Natural killer cell (primary cell): ENCODE measurements around the gene CHORDC1. TPM values are rescaled to one million over a fixed set of nuclear protein-coding genes. Genes with fewer than 3 reads are reported as not detected.

ENCODE experiments used
- ATAC-seq, 3 donors: fragments of 150-1000 bp in 2 of 3; fragments of 200-7000 bp in 1 of 3; cut with Tn5 transposase; 1 replicate in 1 of 3; 2 replicates in 2 of 3; pipeline ENCODE4 v1.10.0; 2021; ENCODE audit warnings: mild to moderate bottlenecking in 2 of 3, moderate library complexity in 2 of 3
- DNase-seq, 2 donors: peaks; one replicate each; pipeline versions ENCODE4 v3.0.0 to v3.0.0-alpha.2; 2013 to 2021; ENCODE audit warnings: mixed read lengths in 1 of 2
- H3K27ac ChIP-seq: one replicate; pipeline ENCODE4 v1.5.1; 2013; ENCODE audit warnings: mild to moderate bottlenecking, low read length
- H3K27me3 ChIP-seq: one replicate; pipeline ENCODE4 v1.6.1; 2013; ENCODE audit warnings: low read length; ENCODE audit not compliant: control insufficient read depth, insufficient read depth
- H3K36me3 ChIP-seq: one replicate; pipeline ENCODE4 v1.6.1; 2013; ENCODE audit warnings: low read length; ENCODE audit not compliant: control insufficient read depth, insufficient read depth
- H3K4me1 ChIP-seq: one replicate; pipeline ENCODE4 v1.6.1; 2013; ENCODE audit warnings: low read length; ENCODE audit not compliant: control insufficient read depth, insufficient read depth
- H3K4me3 ChIP-seq: one replicate; pipeline ENCODE4 v1.5.1; 2013; ENCODE audit warnings: low read length
- H3K9me3 ChIP-seq: one replicate; pipeline ENCODE4 v1.6.1; 2013; ENCODE audit warnings: low read length; ENCODE audit not compliant: control insufficient read depth, insufficient read depth
- H3K27ac Mint-ChIP-seq, 2 donors: one replicate each; pipeline ENCODE4 v1.8.0; 2022; ENCODE audit warnings: mild to moderate bottlenecking in 2 of 2, mixed read lengths in 2 of 2, moderate library complexity in 1 of 2
- H3K27me3 Mint-ChIP-seq, 2 donors: one replicate each; pipeline ENCODE4 v1.8.0; 2022; ENCODE audit warnings: low read depth in 2 of 2, mixed read lengths in 2 of 2
- H3K36me3 Mint-ChIP-seq: one replicate; pipeline ENCODE4 v1.8.0; 2022; ENCODE audit warnings: mixed read lengths
- H3K4me1 Mint-ChIP-seq, 2 donors: one replicate each; pipeline ENCODE4 v1.8.0; 2022; ENCODE audit warnings: mixed read lengths in 2 of 2
- H3K4me3 Mint-ChIP-seq: one replicate; pipeline ENCODE4 v1.8.0; 2022; ENCODE audit warnings: mild to moderate bottlenecking, moderate library complexity, mixed read lengths
- H3K9me3 Mint-ChIP-seq, 2 donors: one replicate each; pipeline ENCODE4 v1.8.0; 2022; ENCODE audit warnings: mixed read lengths in 2 of 2
- CTCF ChIP-seq: fragments of 200-600 bp; IDR thresholded peaks from one replicate; pipeline ENCODE4 v1.8.0; 2022; ENCODE audit warnings: antibody characterized with exemption
- WGBS: methylation state at CpG from one replicate; pipeline ENCODE4 v1.1.7; 2013; ENCODE audit warnings: missing lambda C conversion rate; ENCODE audit not compliant: insufficient coverage; 5-methylcytosine and 5-hydroxymethylcytosine counted together
- intact Hi-C: fragments of 100-400 bp; cut with micrococcal nuclease; formaldehyde crosslinking; loops from one replicate; pipeline ENCODE4 v1.14.2; 2022
- total RNA-seq, 4 donors: library from RNA; stranded (reverse); fragments of 120-200 nt in 1 of 4; gene quantifications; one replicate each; pipeline versions ENCODE4 v1.2.3 to v1.2.4, GENCODE V29; 2013 to 2022

The CHORDC1 gene
- total RNA-seq, 3 donors from 2014 or later (not counting 1 experiment from before 2014, with no cell fraction given) = 77.2 to 105 (median 82.5) TPM

- Histone ChIP-seq H3K4me3 (no peak overlapping the region), H3K9me3 (no peaks in the 10 kb centered on the region), H3K27me3 (no peaks in the 10 kb centered on the region), H3K27ac (no peak overlapping the region), H3K36me3 (peaks cover 62% of the 10 kb centered on the region), H3K4me1 (no peaks in the 10 kb centered on the region)
- ATAC-seq = peak; percentile 67 to 80 (median 77)
- intact Hi-C loops = loop anchor here (5.0 kb wide), 1 partner anchor 252 kb away; no protein-coding TSS in a partner anchor
- peak; percentile 97 for TF ChIP-seq CTCF
- H3K4me3 Mint-ChIP-seq = no peak overlapping the region
- H3K36me3 Mint-ChIP-seq = peaks cover 15% of the 10 kb centered on the region
- H3K27ac Mint-ChIP-seq = peak overlapping the region in 1 of 2 donors; percentile 25
- WGBS = 54% methylated on average over 3 of the region's 3 CpGs
- no peaks in the 10 kb centered on the region for H3K9me3 Mint-ChIP-seq
- H3K4me1 Mint-ChIP-seq = peaks cover 9 to 14% of the 10 kb centered on the region in 2 donors
- H3K27me3 Mint-ChIP-seq = no peaks in the 10 kb centered on the region
- DNase-seq = peak in 1 of 2 donors; percentile 73
These were observed 17.8 kb downstream of the CHORDC1 start for GRCh38 chr11:90204832-90205646.

GRCh38 chr11:90204407-90204806 is 18.4 kb downstream of the CHORDC1 start:
- TF ChIP-seq CTCF = no peak
- no peak overlapping the region for H3K4me3 Mint-ChIP-seq
- WGBS = 93% methylated on average over 11 of the region's 13 CpGs
- Histone ChIP-seq H3K27ac (no peak overlapping the region), H3K27me3 (no peaks in the 10 kb centered on the region), H3K9me3 (no peaks in the 10 kb centered on the region), H3K36me3 (peaks cover 56% of the 10 kb centered on the region), H3K4me1 (no peaks in the 10 kb centered on the region), H3K4me3 (no peak overlapping the region)
- intact Hi-C loops = no loop called here
- H3K27ac Mint-ChIP-seq = peak overlapping the region in 1 of 2 donors; percentile 25
- no peaks in the 10 kb centered on the region for H3K9me3 Mint-ChIP-seq
- H3K36me3 Mint-ChIP-seq = peaks cover 10% of the 10 kb centered on the region
- H3K27me3 Mint-ChIP-seq = no peaks in the 10 kb centered on the region
- no peak for DNase-seq
- peaks cover 5 to 8% of the 10 kb centered on the region in 2 donors for H3K4me1 Mint-ChIP-seq
- no peak for ATAC-seq

- TF ChIP-seq CTCF = no peak
- no peaks in the 10 kb centered on the region for H3K9me3 Mint-ChIP-seq
- no peaks in the 10 kb centered on the region for H3K9me3 ChIP-seq
- no peak for ATAC-seq
- H3K4me1 Mint-ChIP-seq = peaks cover 5 to 6% of the 10 kb centered on the region in 2 donors
- intact Hi-C loops = no loop called here
- no peak for DNase-seq
- H3K27ac ChIP-seq = no peak overlapping the region
- H3K27me3 ChIP-seq = no peaks in the 10 kb centered on the region
- no peak overlapping the region for H3K4me3 Mint-ChIP-seq
- 80% methylated on average over 3 of the region's 3 CpGs for WGBS
- H3K36me3 ChIP-seq = peaks cover 54% of the 10 kb centered on the region
- H3K4me3 ChIP-seq = no peak overlapping the region
- H3K27ac Mint-ChIP-seq = peak overlapping the region; percentile 2 to 24
- H3K36me3 Mint-ChIP-seq = peaks cover 10% of the 10 kb centered on the region
- H3K4me1 ChIP-seq = no peaks in the 10 kb centered on the region
- H3K27me3 Mint-ChIP-seq = no peaks in the 10 kb centered on the region
These were observed 20.5 kb downstream of the CHORDC1 start for GRCh38 chr11:90202342-90202741.
